Lower leg skin (tissue), 3 donors: ENCODE measurements around the gene PRDM16.

ENCODE experiments used
- POLR2A ChIP-seq, 2 donors: fragments of 450-650 bp; IDR thresholded peaks; one replicate each; pipeline ENCODE4 v1.6.1; 2016 to 2017; ENCODE audit warnings: antibody characterized with exemption in 2 of 2, mild to moderate bottlenecking in 1 of 2, moderate library complexity in 1 of 2
- TF ChIP-seq, protein P1 (sequence below), 3 donors: fragments of 450-650 bp; IDR thresholded peaks; one replicate each; pipeline ENCODE4 v1.5.1; 2016; ENCODE audit warnings: antibody characterized with exemption in 3 of 3, mild to moderate bottlenecking in 3 of 3, moderate library complexity in 2 of 3

DNA sequence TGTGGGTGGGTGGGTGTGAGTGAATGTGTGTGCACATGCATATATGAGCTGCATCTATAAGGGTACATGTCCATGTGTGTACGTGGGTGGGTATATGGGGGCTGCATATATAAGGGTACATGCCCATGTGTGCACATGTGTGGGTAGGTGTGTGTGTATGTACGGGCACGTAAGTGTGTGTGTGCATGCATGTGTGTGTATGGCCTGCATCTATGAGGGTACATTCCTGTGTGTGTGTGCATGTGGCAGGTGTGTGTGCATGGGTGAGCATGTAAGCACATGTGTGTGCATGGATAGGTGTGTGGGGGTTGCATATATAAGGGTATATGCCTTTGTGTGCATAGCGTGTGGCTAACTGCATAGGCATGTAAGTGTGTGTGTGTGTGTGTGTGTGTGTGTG is 204.4 kb downstream of the PRDM16 start:
- TF ChIP-seq, protein P1, sequence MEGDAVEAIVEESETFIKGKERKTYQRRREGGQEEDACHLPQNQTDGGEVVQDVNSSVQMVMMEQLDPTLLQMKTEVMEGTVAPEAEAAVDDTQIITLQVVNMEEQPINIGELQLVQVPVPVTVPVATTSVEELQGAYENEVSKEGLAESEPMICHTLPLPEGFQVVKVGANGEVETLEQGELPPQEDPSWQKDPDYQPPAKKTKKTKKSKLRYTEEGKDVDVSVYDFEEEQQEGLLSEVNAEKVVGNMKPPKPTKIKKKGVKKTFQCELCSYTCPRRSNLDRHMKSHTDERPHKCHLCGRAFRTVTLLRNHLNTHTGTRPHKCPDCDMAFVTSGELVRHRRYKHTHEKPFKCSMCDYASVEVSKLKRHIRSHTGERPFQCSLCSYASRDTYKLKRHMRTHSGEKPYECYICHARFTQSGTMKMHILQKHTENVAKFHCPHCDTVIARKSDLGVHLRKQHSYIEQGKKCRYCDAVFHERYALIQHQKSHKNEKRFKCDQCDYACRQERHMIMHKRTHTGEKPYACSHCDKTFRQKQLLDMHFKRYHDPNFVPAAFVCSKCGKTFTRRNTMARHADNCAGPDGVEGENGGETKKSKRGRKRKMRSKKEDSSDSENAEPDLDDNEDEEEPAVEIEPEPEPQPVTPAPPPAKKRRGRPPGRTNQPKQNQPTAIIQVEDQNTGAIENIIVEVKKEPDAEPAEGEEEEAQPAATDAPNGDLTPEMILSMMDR (IDR thresholded peaks at IDR 0.05), result no peak
- TF ChIP-seq POLR2A (IDR thresholded peaks at IDR 0.05), result no peak
